B cell (primary cell): ENCODE measurements around the gene RINL.

Source experiments
- EZH2 ChIP-seq: IDR thresholded peaks from 2 replicates; pipeline ENCODE4 v1.6.1; 2012; ENCODE audit warnings: borderline replicate concordance, low read depth, mild to moderate bottlenecking, moderate library complexity, low read length; ENCODE audit not compliant: insufficient read depth, poor library complexity, severe bottlenecking
- TF ChIP-seq, protein P1 (sequence below): fragments of 200-600 bp; IDR thresholded peaks from one replicate; pipeline ENCODE4 v1.8.0; 2022; ENCODE audit warnings: antibody characterized with exemption, mild to moderate bottlenecking

GRCh38 chr19:38922482-38922881 lies 44.4 kb upstream of the RINL start:
- TF ChIP-seq, protein P1, sequence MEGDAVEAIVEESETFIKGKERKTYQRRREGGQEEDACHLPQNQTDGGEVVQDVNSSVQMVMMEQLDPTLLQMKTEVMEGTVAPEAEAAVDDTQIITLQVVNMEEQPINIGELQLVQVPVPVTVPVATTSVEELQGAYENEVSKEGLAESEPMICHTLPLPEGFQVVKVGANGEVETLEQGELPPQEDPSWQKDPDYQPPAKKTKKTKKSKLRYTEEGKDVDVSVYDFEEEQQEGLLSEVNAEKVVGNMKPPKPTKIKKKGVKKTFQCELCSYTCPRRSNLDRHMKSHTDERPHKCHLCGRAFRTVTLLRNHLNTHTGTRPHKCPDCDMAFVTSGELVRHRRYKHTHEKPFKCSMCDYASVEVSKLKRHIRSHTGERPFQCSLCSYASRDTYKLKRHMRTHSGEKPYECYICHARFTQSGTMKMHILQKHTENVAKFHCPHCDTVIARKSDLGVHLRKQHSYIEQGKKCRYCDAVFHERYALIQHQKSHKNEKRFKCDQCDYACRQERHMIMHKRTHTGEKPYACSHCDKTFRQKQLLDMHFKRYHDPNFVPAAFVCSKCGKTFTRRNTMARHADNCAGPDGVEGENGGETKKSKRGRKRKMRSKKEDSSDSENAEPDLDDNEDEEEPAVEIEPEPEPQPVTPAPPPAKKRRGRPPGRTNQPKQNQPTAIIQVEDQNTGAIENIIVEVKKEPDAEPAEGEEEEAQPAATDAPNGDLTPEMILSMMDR, result no peak
- no peak for TF ChIP-seq EZH2
